ENCODE results near the gene ANKMY1.

- TF ChIP-seq, protein P1, sequence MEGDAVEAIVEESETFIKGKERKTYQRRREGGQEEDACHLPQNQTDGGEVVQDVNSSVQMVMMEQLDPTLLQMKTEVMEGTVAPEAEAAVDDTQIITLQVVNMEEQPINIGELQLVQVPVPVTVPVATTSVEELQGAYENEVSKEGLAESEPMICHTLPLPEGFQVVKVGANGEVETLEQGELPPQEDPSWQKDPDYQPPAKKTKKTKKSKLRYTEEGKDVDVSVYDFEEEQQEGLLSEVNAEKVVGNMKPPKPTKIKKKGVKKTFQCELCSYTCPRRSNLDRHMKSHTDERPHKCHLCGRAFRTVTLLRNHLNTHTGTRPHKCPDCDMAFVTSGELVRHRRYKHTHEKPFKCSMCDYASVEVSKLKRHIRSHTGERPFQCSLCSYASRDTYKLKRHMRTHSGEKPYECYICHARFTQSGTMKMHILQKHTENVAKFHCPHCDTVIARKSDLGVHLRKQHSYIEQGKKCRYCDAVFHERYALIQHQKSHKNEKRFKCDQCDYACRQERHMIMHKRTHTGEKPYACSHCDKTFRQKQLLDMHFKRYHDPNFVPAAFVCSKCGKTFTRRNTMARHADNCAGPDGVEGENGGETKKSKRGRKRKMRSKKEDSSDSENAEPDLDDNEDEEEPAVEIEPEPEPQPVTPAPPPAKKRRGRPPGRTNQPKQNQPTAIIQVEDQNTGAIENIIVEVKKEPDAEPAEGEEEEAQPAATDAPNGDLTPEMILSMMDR (IDR thresholded peaks at IDR 0.05): no peak
- TF ChIP-seq POLR2AphosphoS5 (IDR thresholded peaks at IDR 0.05): no peak
Measured at GRCh38 chr2:240557808-240558207, at the start of gene ANKMY1.
